Measurements from ENCODE around the gene SCLT1.

SCLT1 gene

GRCh38 chr4:128986908-128987307 is 106.4 kb downstream of the SCLT1 start:
- Histone ChIP-seq H3K9me3 (ENCODE audit: insufficient read depth, low read depth, low read length) (no peaks in the 10 kb centered on the region), H3K36me3 (ENCODE audit: control insufficient read depth in 1 of 2, insufficient read depth in 2 of 2, low read length in 2 of 2) (peaks cover 0 to 4% of the 10 kb centered on the region in 2 experiments), H3K4me1 (ENCODE audit: control insufficient read depth in 1 of 2, insufficient read depth in 2 of 2, low read length in 2 of 2) (peaks cover 2% of the 10 kb centered on the region in 2 experiments), H3K9ac (ENCODE audit: low read length) (no peak overlapping the region), H4K8ac (ENCODE audit: low read depth, low read length) (peak overlapping the region; percentile 30), H2BK12ac (ENCODE audit: low read length) (no peak overlapping the region), H3K27me3 (ENCODE audit: insufficient read depth, low read length) (no peaks in the 10 kb centered on the region), H4K12ac (ENCODE audit: low read depth, low read length) (no peak overlapping the region), H3K79me2 (ENCODE audit: control insufficient read depth, insufficient read depth, low read length, poor library complexity) (no peaks in the 10 kb centered on the region), H3K23ac (ENCODE audit: low read length) (no peak overlapping the region), H2AK5ac (ENCODE audit: low read length) (no peak overlapping the region), H3K14ac (ENCODE audit: low read length) (peak overlapping the region; percentile 55), H3K18ac (ENCODE audit: low read length) (no peak overlapping the region), H3K4me2 (ENCODE audit: low read length) (no peak overlapping the region), H4K91ac (ENCODE audit: low read depth, low read length) (peak overlapping the region; percentile 70), H2BK120ac (ENCODE audit: insufficient read depth, low read length, poor library complexity) (no peak overlapping the region), H3K27ac (ENCODE audit: low read depth, low read length) (peak overlapping the region; percentile 21), H2AFZ (ENCODE audit: insufficient read depth, low read length, poor library complexity) (no peak overlapping the region), H3K79me1 (ENCODE audit: low read length) (no peaks in the 10 kb centered on the region), H3K4ac (ENCODE audit: low read depth, low read length) (no peak overlapping the region), H3K4me3 (ENCODE audit: low read depth, low read length) (no peak overlapping the region), H2BK5ac (ENCODE audit: low read depth, low read length, poor library complexity) (peak overlapping the region; percentile 33)
- DNase-seq = peak; percentile 56 to 82
- no CpG with 5 or more reads among the region's 4 CpGs for WGBS (ENCODE audit: extremely low coverage, insufficient coverage, insufficient read length)

GRCh38 chr4:128986019-128986418 is 107.3 kb downstream of the SCLT1 start:
- Histone ChIP-seq H2BK12ac (ENCODE audit: low read length) (no peak overlapping the region), H3K18ac (ENCODE audit: low read length) (no peak overlapping the region), H2AK5ac (ENCODE audit: low read length) (no peak overlapping the region), H2BK5ac (ENCODE audit: low read depth, low read length, poor library complexity) (no peak overlapping the region), H3K4me3 (ENCODE audit: low read depth, low read length) (no peak overlapping the region), H3K79me1 (ENCODE audit: low read length) (no peaks in the 10 kb centered on the region), H3K9ac (ENCODE audit: low read length) (no peak overlapping the region), H3K4ac (ENCODE audit: low read depth, low read length) (no peak overlapping the region), H4K91ac (ENCODE audit: low read depth, low read length) (peak overlapping the region; percentile 8), H3K9me3 (ENCODE audit: insufficient read depth, low read depth, low read length) (no peaks in the 10 kb centered on the region), H3K14ac (ENCODE audit: low read length) (no peak overlapping the region), H3K4me1 (ENCODE audit: control insufficient read depth in 1 of 2, insufficient read depth in 2 of 2, low read length in 2 of 2) (peaks cover 2% of the 10 kb centered on the region in 2 experiments), H3K36me3 (ENCODE audit: control insufficient read depth in 1 of 2, insufficient read depth in 2 of 2, low read length in 2 of 2) (peaks cover 0 to 4% of the 10 kb centered on the region in 2 experiments), H2BK120ac (ENCODE audit: insufficient read depth, low read length, poor library complexity) (no peak overlapping the region), H3K79me2 (ENCODE audit: control insufficient read depth, insufficient read depth, low read length, poor library complexity) (no peaks in the 10 kb centered on the region), H2AFZ (ENCODE audit: insufficient read depth, low read length, poor library complexity) (no peak overlapping the region), H4K8ac (ENCODE audit: low read depth, low read length) (no peak overlapping the region), H3K27me3 (ENCODE audit: insufficient read depth, low read length) (no peaks in the 10 kb centered on the region), H3K4me2 (ENCODE audit: low read length) (no peak overlapping the region), H4K12ac (ENCODE audit: low read depth, low read length) (no peak overlapping the region), H3K27ac (ENCODE audit: low read depth, low read length) (no peak overlapping the region), H3K23ac (ENCODE audit: low read length) (no peak overlapping the region)
- DNase-seq = peak; percentile 48 to 62
- no CpG with 5 or more reads among the region's 2 CpGs for WGBS (ENCODE audit: extremely low coverage, insufficient coverage, insufficient read length)

- Histone ChIP-seq H3K27me3 (ENCODE audit: insufficient read depth, low read length) (no peaks in the 10 kb centered on the region), H2BK5ac (ENCODE audit: low read depth, low read length, poor library complexity) (no peak overlapping the region), H3K23ac (ENCODE audit: low read length) (no peak overlapping the region), H3K18ac (ENCODE audit: low read length) (no peak overlapping the region), H3K9ac (ENCODE audit: low read length) (no peak overlapping the region), H3K79me2 (ENCODE audit: control insufficient read depth, insufficient read depth, low read length, poor library complexity) (no peaks in the 10 kb centered on the region), H3K4me1 (ENCODE audit: control insufficient read depth in 1 of 2, insufficient read depth in 2 of 2, low read length in 2 of 2) (peaks cover 2% of the 10 kb centered on the region in 2 experiments), H2BK12ac (ENCODE audit: low read length) (no peak overlapping the region), H2AFZ (ENCODE audit: insufficient read depth, low read length, poor library complexity) (no peak overlapping the region), H2AK5ac (ENCODE audit: low read length) (no peak overlapping the region), H3K4me3 (ENCODE audit: low read depth, low read length) (no peak overlapping the region), H3K36me3 (ENCODE audit: control insufficient read depth in 1 of 2, insufficient read depth in 2 of 2, low read length in 2 of 2) (peaks cover 0 to 4% of the 10 kb centered on the region in 2 experiments), H3K79me1 (ENCODE audit: low read length) (no peaks in the 10 kb centered on the region), H4K8ac (ENCODE audit: low read depth, low read length) (no peak overlapping the region), H3K4ac (ENCODE audit: low read depth, low read length) (no peak overlapping the region), H3K9me3 (ENCODE audit: insufficient read depth, low read depth, low read length) (no peaks in the 10 kb centered on the region), H3K4me2 (ENCODE audit: low read length) (no peak overlapping the region), H4K91ac (ENCODE audit: low read depth, low read length) (no peak overlapping the region), H4K12ac (ENCODE audit: low read depth, low read length) (no peak overlapping the region), H3K14ac (ENCODE audit: low read length) (no peak overlapping the region), H2BK120ac (ENCODE audit: insufficient read depth, low read length, poor library complexity) (no peak overlapping the region), H3K27ac (ENCODE audit: low read depth, low read length) (no peak overlapping the region)
- DNase-seq = no peak
- no CpG with 5 or more reads among the region's 2 CpGs for WGBS (ENCODE audit: extremely low coverage, insufficient coverage, insufficient read length)
These were observed 109.4 kb downstream of the SCLT1 start for GRCh38 chr4:128983771-128984485.

GRCh38 chr4:128981377-128981776 is 112.0 kb downstream of the SCLT1 start:
- Histone ChIP-seq H3K79me2 (ENCODE audit: control insufficient read depth, insufficient read depth, low read length, poor library complexity) (no peaks in the 10 kb centered on the region), H3K9ac (ENCODE audit: low read length) (no peak overlapping the region), H4K8ac (ENCODE audit: low read depth, low read length) (no peak overlapping the region)

More at GRCh38 chr4:128981377-128981776, 112.0 kb downstream of the SCLT1 start:
- Histone ChIP-seq H3K4me2 (ENCODE audit: low read length) (no peak overlapping the region), H2AFZ (ENCODE audit: insufficient read depth, low read length, poor library complexity) (no peak overlapping the region), H2BK5ac (ENCODE audit: low read depth, low read length, poor library complexity) (no peak overlapping the region), H3K9me3 (ENCODE audit: insufficient read depth, low read depth, low read length) (no peaks in the 10 kb centered on the region), H4K91ac (ENCODE audit: low read depth, low read length) (no peak overlapping the region), H3K79me1 (ENCODE audit: low read length) (no peaks in the 10 kb centered on the region), H4K12ac (ENCODE audit: low read depth, low read length) (no peak overlapping the region), H2BK120ac (ENCODE audit: insufficient read depth, low read length, poor library complexity) (no peak overlapping the region), H3K23ac (ENCODE audit: low read length) (no peak overlapping the region), H3K14ac (ENCODE audit: low read length) (no peak overlapping the region), H2AK5ac (ENCODE audit: low read length) (no peak overlapping the region), H3K27ac (ENCODE audit: low read depth, low read length) (no peak overlapping the region), H3K4ac (ENCODE audit: low read depth, low read length) (no peak overlapping the region), H2BK12ac (ENCODE audit: low read length) (no peak overlapping the region), H3K4me1 (ENCODE audit: control insufficient read depth in 1 of 2, insufficient read depth in 2 of 2, low read length in 2 of 2) (peaks cover 0 to 2% of the 10 kb centered on the region in 2 experiments), H3K4me3 (ENCODE audit: low read depth, low read length) (no peak overlapping the region), H3K27me3 (ENCODE audit: insufficient read depth, low read length) (no peaks in the 10 kb centered on the region), H3K36me3 (ENCODE audit: control insufficient read depth in 1 of 2, insufficient read depth in 2 of 2, low read length in 2 of 2) (no peaks in the 10 kb centered on the region), H3K18ac (ENCODE audit: low read length) (no peak overlapping the region)
- no peak for DNase-seq
- no CpG with 5 or more reads among the region's 6 CpGs for WGBS (ENCODE audit: extremely low coverage, insufficient coverage, insufficient read length)

Data from trophoblast cell (in vitro differentiated cells and primary cell).